Activated T-helper 17 cell treated with anti-CD3 and anti-CD28 coated beads, Interleukin-2, amount 50 U/mL, for 72 hours (primary cell): ENCODE results near the gene CSTF2T. TPM values are rescaled to one million over a fixed set of nuclear protein-coding genes. Genes with fewer than 3 reads are reported as not detected.

Experiments used
- ATAC-seq: fragments of 150-1000 bp; cut with Tn5 transposase; replicated peaks from 2 replicates; pipeline ENCODE4 v1.10.0; 2021; ENCODE audit warnings: mild to moderate bottlenecking, moderate library complexity
- H3K27ac Mint-ChIP-seq: one replicate; pipeline ENCODE4 v1.8.0; 2022; ENCODE audit warnings: mixed read lengths
- H3K27me3 Mint-ChIP-seq: one replicate; pipeline ENCODE4 v1.8.0; 2022; ENCODE audit warnings: mixed read lengths
- H3K36me3 Mint-ChIP-seq: one replicate; pipeline ENCODE4 v1.8.0; 2022; ENCODE audit warnings: low read depth, mild to moderate bottlenecking, mixed read lengths
- H3K4me1 Mint-ChIP-seq: one replicate; pipeline ENCODE4 v1.8.0; 2022; ENCODE audit warnings: mixed read lengths
- H3K4me3 Mint-ChIP-seq: one replicate; pipeline ENCODE4 v1.8.0; 2022; ENCODE audit warnings: mild to moderate bottlenecking, mixed read lengths
- H3K9me3 Mint-ChIP-seq: one replicate; pipeline ENCODE4 v1.8.0; 2022; ENCODE audit warnings: mixed read lengths
- total RNA-seq, 2 donors: library from RNA; stranded (reverse); gene quantifications; one replicate each; pipeline ENCODE4 v1.2.3, GENCODE V29; 2022

The CSTF2T gene
- total RNA-seq, 2 donors from 2014 or later, result 25.6 to 29.7 TPM

DNA sequence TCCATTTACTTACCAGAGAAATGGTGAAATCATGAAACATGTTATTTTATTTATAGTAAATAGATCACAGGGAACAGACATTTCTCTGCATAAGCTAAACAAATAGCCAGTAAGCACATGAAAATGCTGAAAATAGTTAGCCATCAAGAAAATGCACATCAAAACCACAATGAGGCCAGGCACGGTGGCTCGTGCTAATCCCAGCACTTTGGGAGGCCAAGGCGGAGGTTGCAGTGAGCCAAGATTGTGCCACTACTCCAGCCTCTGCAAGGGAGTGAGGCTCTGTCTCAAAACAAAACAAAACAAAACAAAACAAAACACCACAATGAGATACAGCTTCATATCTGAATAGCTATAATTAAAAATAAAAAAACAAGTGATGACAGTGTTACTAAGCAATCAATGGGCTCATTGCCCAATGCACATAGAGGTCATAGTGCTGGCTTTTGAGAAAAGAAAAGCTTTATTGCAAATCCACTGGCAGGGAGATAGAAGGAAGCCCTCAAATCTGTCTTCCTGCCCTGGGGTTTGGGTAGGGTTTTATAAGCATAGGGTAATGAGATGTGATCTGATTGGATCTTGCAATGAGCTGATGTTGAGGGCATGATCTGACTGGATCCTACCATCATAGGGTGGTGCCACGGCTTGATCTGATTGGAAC lies 16.2 kb downstream of the CSTF2T start:
- ATAC-seq, result no peak
- Mint-ChIP-seq H3K27me3 (peaks cover 29% of the 10 kb centered on the region), H3K27ac (no peak overlapping the region), H3K9me3 (no peaks in the 10 kb centered on the region), H3K4me3 (no peak overlapping the region), H3K36me3 (no peaks in the 10 kb centered on the region), H3K4me1 (no peaks in the 10 kb centered on the region)

DNA sequence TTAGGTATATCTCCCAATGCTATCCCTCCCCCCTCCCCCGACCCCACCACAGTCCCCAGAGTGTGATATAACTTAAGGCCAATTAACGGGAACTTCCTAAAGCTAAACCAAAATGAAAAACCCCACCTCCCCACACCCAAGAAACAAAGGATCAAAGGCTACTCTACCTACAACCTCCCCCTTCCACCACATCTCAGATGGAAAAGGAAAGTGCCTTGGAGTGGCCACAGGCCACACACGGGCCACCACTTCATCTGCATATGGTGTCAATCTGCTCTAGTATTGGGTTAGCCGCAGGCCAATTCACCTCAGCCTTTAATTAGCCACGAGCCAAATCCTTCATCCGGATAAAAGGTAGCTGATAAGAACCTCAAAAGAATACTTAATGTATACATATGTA lies 19.6 kb downstream of the CSTF2T start:
- Mint-ChIP-seq H3K4me3 (no peak overlapping the region), H3K27ac (no peak overlapping the region)
- no peak for ATAC-seq

DNA sequence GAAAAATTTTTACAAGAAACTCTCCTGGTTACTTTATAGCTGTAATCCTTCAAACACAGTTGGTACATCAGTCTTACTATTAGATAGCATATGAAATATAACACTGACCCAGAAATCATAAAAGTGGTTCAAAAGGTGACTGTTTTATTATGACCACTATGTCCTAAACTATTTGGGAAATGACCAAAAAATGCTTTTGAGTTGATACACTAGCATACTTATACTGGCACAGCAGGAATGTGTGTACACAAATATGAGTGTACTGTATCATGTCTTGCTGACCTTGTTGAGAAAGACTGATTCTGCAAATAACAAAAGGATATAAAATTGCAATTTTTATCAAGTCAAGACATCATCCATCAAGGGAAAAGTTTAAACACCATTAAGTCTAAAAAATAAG lies 24.3 kb downstream of the CSTF2T start:
- Mint-ChIP-seq H3K27ac (no peak overlapping the region), H3K4me1 (no peaks in the 10 kb centered on the region), H3K4me3 (no peak overlapping the region), H3K36me3 (no peaks in the 10 kb centered on the region), H3K27me3 (peaks cover 23% of the 10 kb centered on the region), H3K9me3 (peaks cover 3% of the 10 kb centered on the region)
- no peak for ATAC-seq

More for the DNA sequence above, 19.6 kb downstream of the CSTF2T start:
- no peaks in the 10 kb centered on the region for H3K4me1 Mint-ChIP-seq
- peaks cover 32% of the 10 kb centered on the region for H3K27me3 Mint-ChIP-seq
- no peaks in the 10 kb centered on the region for H3K36me3 Mint-ChIP-seq
- H3K9me3 Mint-ChIP-seq, result no peaks in the 10 kb centered on the region

DNA sequence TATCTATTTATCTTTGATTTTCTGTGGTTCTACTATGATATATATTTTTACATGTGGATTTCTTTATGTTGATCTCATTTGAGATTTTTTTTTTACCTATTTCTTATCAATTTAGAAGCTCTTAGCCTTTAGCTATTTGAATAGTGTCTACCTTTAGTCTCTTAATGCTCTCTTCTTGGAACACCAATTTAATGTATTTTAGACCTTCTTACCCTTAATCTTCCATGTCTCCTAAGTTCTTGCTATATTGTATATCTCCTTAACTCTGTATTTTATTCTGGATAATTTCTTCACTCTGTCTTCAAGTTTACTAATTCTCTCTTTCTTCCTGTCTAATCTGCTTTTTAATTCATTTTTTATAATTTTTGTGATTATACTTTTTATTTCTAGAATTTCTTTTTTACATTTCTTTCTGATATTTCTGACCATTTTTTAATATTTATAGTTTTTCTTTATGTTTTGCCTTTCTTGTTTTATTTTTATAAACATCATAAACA lies 27.3 kb downstream of the CSTF2T start:
- ATAC-seq, result no peak
- H3K4me1 Mint-ChIP-seq, result no peaks in the 10 kb centered on the region
- no peak overlapping the region for H3K27ac Mint-ChIP-seq
- H3K36me3 Mint-ChIP-seq, result no peaks in the 10 kb centered on the region
- no peak overlapping the region for H3K4me3 Mint-ChIP-seq
- peaks cover 3% of the 10 kb centered on the region for H3K9me3 Mint-ChIP-seq
- peaks cover 4% of the 10 kb centered on the region for H3K27me3 Mint-ChIP-seq

DNA sequence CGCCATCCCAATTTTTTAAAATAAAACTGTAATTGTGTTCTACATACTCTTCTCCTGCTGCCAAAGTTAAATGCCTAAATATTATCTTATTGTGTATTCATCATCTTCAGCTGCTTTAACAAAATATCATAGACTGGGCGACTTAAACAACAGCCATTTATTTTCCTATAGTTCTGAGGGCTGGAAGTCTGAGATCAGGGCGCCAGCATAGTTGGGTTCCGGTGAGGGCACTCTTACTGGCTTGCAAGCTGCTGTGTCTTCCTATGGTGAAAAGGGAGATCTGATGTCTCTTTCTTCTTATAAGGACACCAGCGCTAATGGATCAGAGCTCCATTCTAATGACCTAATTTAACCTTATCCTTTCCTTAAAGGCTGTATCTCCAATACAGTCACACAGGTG lies 30.4 kb downstream of the CSTF2T start:
- Mint-ChIP-seq H3K4me1 (no peaks in the 10 kb centered on the region), H3K4me3 (no peak overlapping the region), H3K36me3 (no peaks in the 10 kb centered on the region), H3K27me3 (peaks cover 4% of the 10 kb centered on the region), H3K27ac (no peak overlapping the region), H3K9me3 (peaks cover 3% of the 10 kb centered on the region)
- ATAC-seq, result no peak

DNA sequence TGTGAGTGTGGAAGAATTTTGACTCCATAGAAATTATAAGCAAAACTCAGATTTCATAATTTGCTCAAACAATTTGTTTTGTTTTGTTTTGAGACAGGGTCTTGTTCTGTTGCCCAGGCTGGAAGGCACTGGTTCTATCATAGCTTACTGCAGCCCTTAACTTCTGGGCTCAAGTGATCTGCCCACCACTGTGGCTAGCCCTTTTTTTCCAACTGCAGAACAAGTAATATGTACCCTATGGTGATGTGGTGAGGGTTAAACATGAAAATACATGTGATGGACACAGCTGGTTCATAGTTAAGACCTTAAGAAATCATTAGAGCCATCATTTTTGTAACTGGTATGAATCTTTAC lies 31.1 kb downstream of the CSTF2T start:
- Mint-ChIP-seq H3K27me3 (peaks cover 3% of the 10 kb centered on the region), H3K9me3 (peaks cover 3% of the 10 kb centered on the region), H3K27ac (no peak overlapping the region), H3K4me3 (no peak overlapping the region), H3K4me1 (no peaks in the 10 kb centered on the region), H3K36me3 (no peaks in the 10 kb centered on the region)
- no peak for ATAC-seq

DNA sequence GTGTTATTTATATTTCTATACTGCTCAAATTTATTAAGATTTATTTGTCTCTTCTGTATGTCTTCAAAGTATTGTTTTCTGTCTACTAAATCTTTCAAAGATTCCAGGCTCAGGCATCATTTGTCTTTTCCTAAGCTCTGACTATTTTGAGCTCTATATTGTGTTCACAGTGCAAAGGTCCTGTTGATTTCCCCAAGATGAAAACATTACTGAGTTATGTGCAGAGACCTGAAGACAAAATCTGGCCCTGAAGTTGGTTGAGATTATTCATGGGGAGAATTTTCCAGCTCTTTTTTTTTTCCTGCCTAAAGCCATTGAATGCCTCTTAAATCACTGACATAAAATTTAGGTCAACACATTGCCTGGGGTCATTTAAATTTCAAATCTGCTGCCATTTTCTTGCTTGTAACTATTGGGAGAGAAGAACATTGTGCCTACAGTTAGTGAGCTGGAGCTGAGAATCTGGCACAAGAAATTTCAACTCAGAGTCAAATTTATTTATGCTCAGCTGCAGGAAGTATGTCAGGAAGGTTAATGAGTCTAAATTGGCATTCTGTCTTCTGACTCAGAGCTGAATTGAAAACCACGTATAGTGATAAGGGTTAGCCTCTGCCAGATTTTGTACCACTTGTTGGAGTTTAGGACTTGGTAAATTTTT lies 31.6 kb downstream of the CSTF2T start:
- Mint-ChIP-seq H3K4me3 (no peak overlapping the region), H3K36me3 (no peaks in the 10 kb centered on the region), H3K27me3 (no peaks in the 10 kb centered on the region), H3K4me1 (no peaks in the 10 kb centered on the region), H3K27ac (no peak overlapping the region), H3K9me3 (peaks cover 3% of the 10 kb centered on the region)
- ATAC-seq, result no peak

DNA sequence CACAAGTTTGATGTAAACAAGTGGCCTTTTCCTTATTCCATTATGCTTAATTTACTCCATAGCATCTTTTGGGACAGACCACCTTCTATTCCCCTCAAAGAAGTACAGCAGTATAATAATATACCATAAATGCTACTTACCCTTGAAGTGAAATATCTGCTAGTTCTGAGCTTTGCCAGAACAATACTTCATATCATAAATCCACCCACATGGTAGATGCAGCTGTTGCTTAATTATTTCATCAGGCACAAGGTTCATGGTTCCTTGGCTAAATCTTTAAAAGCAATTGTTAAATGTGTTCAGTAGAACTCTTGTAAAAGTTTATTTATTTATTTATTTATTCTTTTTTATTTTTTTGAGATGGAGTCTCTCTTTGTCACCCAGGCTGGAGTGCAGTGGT lies 32.9 kb downstream of the CSTF2T start:
- H3K27me3 Mint-ChIP-seq, result no peaks in the 10 kb centered on the region
- no peak overlapping the region for H3K27ac Mint-ChIP-seq
- H3K36me3 Mint-ChIP-seq, result no peaks in the 10 kb centered on the region
- no peaks in the 10 kb centered on the region for H3K9me3 Mint-ChIP-seq
- no peak for ATAC-seq
- no peak overlapping the region for H3K4me3 Mint-ChIP-seq
- no peaks in the 10 kb centered on the region for H3K4me1 Mint-ChIP-seq

DNA sequence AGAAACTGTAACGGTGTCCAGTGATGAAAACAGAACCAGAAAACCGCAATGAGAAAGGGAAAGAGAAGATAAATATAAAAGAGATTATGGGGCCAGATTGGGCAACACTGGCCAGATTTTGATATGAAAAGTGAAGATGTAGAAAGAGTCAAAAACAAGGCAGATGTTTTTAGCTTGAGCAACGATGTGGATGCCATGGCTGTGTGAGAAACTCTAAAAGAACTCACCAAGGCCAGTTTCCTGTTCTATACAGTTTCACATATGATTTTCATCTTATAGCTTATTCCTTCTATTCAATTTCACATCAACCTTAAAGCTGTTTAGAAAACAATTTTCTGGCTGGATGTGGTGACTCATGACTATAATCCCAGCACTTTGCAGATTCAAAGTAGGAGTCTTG lies 36.3 kb downstream of the CSTF2T start:
- ATAC-seq, result no peak
- Mint-ChIP-seq H3K4me1 (no peaks in the 10 kb centered on the region), H3K9me3 (no peaks in the 10 kb centered on the region), H3K27me3 (peaks cover 5% of the 10 kb centered on the region), H3K36me3 (no peaks in the 10 kb centered on the region), H3K27ac (no peak overlapping the region), H3K4me3 (no peak overlapping the region)

DNA sequence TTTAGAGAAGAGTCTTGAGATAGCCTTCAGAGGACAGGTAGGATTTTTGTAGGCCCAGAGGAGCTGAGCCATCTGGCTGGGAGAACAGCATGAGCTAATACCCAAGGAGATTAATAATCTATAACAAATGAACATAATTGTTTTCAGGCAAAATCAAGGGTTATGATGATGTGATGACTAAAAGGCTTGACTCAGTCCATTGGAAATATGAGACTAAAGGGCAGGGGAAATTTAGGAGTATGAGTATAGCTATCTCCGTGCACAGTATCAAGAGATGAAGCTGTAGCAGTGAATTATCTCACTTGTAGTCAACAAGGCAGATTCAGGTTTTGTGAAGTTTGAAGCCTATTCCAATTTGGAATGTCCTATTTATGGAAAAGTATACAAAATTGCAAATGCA lies 40.1 kb downstream of the CSTF2T start:
- H3K27ac Mint-ChIP-seq, result no peak overlapping the region
- no peaks in the 10 kb centered on the region for H3K4me1 Mint-ChIP-seq
- ATAC-seq, result no peak
- no peak overlapping the region for H3K4me3 Mint-ChIP-seq
- no peaks in the 10 kb centered on the region for H3K36me3 Mint-ChIP-seq
- no peaks in the 10 kb centered on the region for H3K9me3 Mint-ChIP-seq
- peaks cover 10% of the 10 kb centered on the region for H3K27me3 Mint-ChIP-seq

DNA sequence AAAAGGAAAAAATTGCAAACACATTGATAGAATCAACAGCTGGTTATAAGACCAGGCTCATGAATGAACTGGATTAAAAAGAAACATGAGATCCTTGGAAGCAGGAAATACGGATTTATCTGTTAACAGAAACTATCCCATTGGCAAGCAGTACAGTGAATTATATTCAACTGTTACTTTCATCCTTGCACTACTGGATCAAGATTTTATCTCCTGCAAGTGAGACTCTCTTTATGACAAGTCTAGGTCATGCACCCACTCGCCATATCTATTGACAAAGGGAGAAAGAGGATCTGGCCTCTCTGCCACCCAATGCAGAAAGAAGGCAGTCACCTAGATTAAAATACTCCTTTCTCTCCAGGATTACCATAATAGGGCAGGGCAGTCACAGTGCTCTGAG lies 41.4 kb downstream of the CSTF2T start:
- peaks cover 13% of the 10 kb centered on the region for H3K27me3 Mint-ChIP-seq
- H3K36me3 Mint-ChIP-seq, result no peaks in the 10 kb centered on the region
- H3K9me3 Mint-ChIP-seq, result no peaks in the 10 kb centered on the region
- H3K4me1 Mint-ChIP-seq, result no peaks in the 10 kb centered on the region
- H3K4me3 Mint-ChIP-seq, result no peak overlapping the region
- H3K27ac Mint-ChIP-seq, result no peak overlapping the region
- ATAC-seq, result no peak

DNA sequence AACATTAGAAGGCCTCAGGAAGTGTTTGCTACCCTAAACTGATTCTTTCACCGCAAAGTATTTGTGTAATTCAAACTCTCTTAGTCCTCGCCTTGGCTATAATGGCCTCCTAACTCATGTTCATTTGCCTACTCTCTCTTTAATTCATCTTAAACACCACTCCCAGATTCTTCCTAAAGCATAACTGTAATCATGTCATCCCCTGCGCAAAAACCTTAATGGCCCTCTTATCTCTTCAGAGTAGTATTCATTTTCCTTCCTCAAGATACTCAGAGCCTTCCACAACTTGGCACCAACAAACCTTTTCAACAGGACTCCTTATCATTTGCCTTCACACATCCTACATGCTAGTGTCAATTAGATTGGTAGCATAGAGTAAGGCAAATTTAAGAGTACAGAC lies 42.9 kb downstream of the CSTF2T start:
- ATAC-seq, result no peak
- H3K27me3 Mint-ChIP-seq, result peaks cover 13% of the 10 kb centered on the region

DNA sequence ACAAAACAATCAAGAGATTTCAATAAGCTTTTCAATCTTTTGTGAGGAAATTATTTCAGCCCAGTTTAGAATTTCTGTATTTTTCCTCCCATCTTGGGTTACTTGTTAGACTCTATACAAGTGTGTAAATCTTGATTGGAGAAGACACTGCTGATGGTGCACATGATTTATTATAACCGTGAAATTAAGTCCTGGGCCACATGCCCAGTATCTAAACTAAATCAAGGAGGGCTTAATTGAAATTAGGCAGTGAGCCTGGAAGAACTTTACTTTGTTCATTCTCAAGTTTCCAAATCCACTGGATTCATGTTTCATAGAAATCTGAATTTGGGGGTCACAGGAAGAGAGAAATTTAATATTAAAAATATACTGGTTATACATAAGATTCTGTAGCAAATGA lies 44.5 kb downstream of the CSTF2T start:
- Mint-ChIP-seq H3K4me3 (no peak overlapping the region), H3K27ac (no peak overlapping the region), H3K36me3 (no peaks in the 10 kb centered on the region), H3K27me3 (peaks cover 10% of the 10 kb centered on the region), H3K4me1 (no peaks in the 10 kb centered on the region), H3K9me3 (no peaks in the 10 kb centered on the region)
- ATAC-seq, result no peak

More for the DNA sequence above, 42.9 kb downstream of the CSTF2T start:
- no peaks in the 10 kb centered on the region for H3K9me3 Mint-ChIP-seq
- H3K4me1 Mint-ChIP-seq, result no peaks in the 10 kb centered on the region
- no peaks in the 10 kb centered on the region for H3K36me3 Mint-ChIP-seq
- no peak overlapping the region for H3K27ac Mint-ChIP-seq
- no peak overlapping the region for H3K4me3 Mint-ChIP-seq

DNA sequence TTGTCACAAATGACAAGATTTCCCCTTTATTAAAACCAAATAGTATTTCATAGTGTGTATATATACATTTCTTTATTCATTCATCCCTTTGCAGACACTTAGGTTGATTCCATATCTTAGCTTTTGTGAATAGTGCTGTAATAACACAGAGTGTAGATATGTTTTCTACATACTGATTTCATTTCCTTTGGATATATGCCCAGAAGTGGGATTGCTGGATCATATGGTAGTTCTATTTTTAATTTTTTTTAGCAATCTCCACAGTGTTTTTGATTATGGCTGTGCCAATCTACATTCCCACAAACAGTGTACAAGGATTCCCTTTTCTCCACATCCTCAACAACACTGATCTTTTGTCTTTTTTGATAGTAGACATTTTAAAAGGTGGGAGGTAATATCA lies 46.4 kb downstream of the CSTF2T start:
- no peaks in the 10 kb centered on the region for H3K36me3 Mint-ChIP-seq
- H3K9me3 Mint-ChIP-seq, result no peaks in the 10 kb centered on the region
- H3K4me3 Mint-ChIP-seq, result no peak overlapping the region
- H3K27ac Mint-ChIP-seq, result no peak overlapping the region
- ATAC-seq, result no peak
- peaks cover 8% of the 10 kb centered on the region for H3K27me3 Mint-ChIP-seq
- no peaks in the 10 kb centered on the region for H3K4me1 Mint-ChIP-seq

DNA sequence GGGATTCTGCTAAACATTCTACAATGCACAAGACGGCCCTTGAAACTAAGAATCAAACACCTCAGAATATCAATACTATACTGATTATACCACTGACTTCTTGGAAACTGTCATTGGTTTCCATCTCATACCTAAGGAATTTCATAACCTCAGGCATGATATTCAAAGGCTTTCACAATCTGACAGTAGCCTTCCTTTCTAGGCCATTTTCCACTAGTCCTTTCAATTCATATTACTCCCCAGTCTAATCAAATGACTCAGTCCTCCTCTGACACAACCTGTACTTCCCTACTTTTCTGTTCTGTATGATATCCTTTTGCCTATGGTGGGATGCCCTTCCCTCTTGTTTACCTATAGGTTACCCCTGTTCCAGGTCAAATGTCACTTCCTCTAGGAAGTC lies 48.3 kb downstream of the CSTF2T start:
- Mint-ChIP-seq H3K27me3 (peaks cover 3% of the 10 kb centered on the region), H3K4me1 (no peaks in the 10 kb centered on the region), H3K4me3 (no peak overlapping the region), H3K9me3 (no peaks in the 10 kb centered on the region), H3K36me3 (no peaks in the 10 kb centered on the region), H3K27ac (no peak overlapping the region)
- no peak for ATAC-seq
